ENCODE measurements around the gene F2RL1. TPM values are rescaled to one million over a fixed set of nuclear protein-coding genes. Genes with fewer than 3 reads are reported as not detected.
"Not testable (repeated sequence)": the region's sequence is repeated elsewhere in the genome, so short reads cannot be mapped to it uniquely, and the experiment has no call there.

Gene F2RL1, protein sequence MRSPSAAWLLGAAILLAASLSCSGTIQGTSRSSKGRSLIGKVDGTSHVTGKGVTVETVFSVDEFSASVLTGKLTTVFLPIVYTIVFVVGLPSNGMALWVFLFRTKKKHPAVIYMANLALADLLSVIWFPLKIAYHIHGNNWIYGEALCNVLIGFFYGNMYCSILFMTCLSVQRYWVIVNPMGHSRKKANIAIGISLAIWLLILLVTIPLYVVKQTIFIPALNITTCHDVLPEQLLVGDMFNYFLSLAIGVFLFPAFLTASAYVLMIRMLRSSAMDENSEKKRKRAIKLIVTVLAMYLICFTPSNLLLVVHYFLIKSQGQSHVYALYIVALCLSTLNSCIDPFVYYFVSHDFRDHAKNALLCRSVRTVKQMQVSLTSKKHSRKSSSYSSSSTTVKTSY
- total RNA-seq = 2.8 TPM

DNA sequence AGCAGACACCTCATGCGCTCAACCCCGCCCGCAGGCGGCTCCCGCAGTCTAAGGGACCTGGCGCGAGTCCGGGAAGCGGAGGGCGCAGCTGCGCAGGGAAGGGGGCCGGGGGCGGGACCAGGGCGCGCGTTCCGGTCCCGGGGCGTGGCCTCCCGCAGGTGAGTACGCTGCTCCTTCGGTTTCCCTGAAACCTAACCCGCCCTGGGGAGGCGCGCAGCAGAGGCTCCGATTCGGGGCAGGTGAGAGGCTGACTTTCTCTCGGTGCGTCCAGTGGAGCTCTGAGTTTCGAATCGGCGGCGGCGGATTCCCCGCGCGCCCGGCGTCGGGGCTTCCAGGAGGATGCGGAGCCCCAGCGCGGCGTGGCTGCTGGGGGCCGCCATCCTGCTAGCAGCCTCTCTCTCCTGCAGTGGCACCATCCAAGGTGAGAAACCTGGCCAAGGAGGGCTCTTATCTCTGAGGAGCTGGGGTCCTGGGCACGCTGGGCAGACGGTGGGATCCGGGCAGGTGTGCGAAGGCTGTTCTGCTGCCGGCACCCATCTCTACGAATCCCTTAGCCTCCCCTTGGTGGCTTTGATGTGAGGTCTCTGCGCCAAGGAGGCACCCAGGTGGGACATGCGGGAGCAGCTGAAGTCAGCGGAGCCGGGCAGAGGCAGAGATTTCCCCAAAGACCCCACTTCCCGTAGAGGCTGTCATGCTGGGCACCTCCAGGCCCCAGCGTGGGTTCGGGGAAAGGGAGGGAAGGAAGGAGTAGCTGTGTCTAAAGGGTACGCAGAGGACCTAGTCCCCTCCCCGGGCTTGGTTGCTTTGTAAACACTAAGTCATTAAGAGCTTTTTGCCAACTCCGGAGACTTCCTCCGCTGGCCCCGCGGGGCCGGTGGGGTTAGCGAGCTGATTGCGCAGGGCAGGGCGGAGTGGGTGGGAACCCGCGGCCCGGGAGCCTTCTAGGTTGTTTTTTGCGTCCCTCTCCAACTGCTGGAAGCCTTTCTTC is at the start of gene F2RL1:
F2RL1 (plus strand) TSS at position 187 of the 988 bp plus-strand sequence; CDS start at position 340, 153 bp downstream.
- DNase-seq = no peak

DNA sequence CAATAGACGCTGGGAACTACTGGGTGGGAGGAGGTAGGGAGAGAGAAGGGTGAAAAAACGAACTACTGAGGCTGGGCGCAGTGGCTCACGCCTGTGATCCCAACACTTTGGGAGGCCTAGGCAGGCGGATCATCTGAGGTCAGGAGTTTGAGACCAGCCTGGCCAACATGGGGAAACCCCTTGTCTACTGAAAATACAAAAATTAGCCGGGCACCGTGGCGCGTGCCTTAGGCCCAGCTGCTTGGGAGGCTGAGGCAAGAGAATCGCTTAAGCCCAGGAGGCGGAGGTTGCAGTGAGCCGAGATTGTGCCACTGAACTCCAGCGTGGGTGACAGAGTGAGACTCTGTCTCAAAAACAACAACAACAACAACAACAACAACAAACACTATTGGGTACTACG is 47.8 kb upstream of the F2RL1 start:
- not testable (repeated sequence) for DNase-seq

DNA sequence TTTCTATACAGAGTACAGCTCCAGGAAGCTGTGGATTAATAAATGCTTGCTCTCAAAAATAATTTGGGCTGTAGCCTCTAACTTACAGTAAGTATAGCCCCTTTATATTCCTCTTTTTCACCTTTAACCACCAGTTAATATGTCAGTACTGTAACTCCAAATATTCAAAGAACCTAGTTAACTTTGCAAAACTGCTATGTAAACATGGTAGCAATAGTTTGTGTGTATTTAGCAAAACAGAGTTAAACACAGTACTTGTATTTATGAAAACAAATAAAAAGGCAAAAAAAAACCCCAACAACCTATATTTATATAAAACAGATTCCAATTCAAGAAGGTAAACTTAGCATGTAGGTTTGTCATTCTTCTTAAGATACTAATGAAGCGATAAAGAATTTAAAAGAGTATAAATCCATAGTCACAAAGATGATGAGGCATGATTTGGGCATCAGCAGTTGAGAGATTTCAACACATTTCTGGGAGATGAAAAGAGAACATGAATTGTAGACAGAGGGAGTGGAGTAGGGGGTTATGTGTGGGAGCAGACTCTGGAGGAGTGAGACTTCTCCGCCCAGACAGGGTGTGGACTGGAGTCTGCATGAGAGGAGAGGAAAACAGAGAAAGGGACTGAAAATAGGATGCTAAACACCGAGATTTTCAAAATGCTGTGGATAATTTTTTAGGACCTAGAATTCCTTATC is 47.0 kb upstream of the F2RL1 start:
- no peak for DNase-seq

DNA sequence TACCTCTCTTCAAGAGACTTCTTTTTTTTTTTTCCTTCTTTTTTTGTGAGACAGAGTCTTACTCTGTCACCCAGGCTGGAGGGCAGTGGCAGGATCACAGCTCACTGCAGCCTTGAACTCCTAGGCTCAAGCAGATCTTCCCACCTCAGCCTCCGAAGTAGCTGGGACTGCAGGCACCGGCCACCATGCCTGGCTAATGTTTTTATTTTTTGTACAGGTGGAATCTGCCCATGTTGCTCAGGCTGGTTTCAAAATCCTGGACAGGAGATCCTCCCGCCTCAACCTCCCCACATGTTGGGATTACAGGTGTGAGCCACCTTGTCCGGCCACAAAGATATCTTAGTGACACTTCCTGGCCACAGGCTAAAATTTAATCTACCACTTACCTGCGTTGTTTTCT is 42.9 kb upstream of the F2RL1 start:
- no peak for DNase-seq

DNA sequence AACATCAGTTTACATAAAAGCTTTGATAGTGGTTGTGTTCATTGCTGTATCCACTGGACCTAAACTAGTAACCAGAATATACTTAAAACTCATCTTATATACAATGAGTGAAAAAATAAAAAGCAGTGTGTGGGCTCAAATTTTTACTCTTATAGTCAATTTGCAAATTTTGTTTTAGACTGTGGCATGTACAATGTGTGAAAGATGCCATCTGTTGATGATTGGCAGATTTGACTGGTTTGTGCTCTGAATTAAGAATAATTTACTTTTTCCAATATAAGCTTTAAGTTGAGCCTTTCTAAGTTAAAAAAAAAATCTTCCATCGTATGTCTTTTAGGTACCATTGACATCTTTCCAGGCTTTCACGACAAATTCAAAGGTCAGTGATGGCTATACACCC is 42.4 kb upstream of the F2RL1 start:
- DNase-seq = no peak

DNA sequence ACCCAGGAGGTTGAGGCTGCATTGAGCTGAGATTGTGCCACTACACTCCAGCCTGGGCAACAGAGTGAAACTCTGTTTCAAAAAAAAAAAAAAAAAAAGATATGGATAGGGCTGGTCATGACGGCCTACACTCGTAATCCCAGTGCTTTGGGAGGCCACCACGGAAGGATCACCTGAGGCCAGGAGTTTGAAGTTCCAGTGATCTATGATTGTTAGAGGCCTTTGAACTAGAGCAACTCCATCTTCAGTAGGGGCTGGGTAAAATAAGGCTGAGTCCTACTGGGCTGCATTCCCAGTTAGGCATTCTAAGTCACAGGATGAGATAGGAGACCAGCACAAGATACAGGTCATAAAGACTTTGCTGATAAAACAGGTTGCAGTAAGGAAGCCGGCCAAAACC is 38.2 kb upstream of the F2RL1 start:
- DNase-seq = not testable (repeated sequence)

DNA sequence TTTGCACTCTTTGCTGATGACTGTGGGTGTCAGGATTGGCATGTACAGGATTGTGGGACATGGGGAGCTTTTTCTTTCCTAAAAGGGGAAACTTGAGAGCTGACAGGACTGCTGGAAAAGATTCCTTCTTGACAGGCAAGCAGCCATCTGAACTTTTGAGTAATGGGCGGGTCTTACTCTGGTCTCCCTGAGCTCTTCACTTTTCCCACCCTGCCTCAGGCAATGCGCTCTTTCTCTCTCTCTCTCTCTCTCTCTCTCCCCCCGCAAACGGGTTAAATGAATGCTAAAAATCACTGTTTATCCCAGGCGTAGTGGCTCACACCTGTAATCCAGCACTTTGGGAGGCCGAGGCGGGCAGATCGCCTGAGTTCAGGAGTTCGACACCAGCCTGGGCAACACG is 37.1 kb upstream of the F2RL1 start:
- DNase-seq = no peak

DNA sequence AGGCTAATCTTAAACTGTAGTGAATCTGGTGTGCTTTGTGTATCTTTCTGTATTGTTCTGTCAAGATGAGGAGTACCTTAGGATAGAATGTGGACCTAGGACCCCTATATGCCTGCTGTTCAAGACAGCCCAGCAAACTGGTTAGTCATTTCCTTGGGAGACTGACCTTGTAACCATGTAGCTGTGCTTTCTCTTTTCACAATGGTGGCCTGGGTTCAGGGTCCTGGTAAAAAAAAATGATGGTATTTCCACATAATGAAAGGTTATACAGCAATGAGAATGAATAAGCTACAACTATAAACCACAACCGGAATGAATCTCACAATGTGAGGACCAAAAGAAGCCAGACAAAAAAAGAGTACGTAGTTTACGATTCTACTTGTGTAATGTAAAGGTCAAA is 36.4 kb upstream of the F2RL1 start:
- DNase-seq = no peak

DNA sequence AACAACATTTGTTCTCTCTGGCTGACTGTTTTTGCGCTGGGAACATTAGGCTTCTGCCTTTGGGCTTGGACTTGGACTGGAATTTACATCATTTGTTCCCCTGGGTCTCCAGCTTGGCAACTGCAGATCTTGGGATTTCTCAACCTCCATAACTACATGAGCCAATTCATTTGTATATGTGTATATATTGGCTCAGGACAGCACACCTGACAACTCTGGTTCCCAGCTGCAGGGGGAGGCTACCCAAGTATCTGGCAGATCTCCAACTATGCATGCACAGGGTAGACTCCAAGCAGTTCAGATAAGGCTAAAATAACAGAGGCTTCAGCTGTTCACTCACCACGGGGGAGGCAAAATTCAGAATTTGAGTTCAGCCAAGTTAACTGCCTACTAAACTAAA is 31.6 kb upstream of the F2RL1 start:
- DNase-seq = no peak

DNA sequence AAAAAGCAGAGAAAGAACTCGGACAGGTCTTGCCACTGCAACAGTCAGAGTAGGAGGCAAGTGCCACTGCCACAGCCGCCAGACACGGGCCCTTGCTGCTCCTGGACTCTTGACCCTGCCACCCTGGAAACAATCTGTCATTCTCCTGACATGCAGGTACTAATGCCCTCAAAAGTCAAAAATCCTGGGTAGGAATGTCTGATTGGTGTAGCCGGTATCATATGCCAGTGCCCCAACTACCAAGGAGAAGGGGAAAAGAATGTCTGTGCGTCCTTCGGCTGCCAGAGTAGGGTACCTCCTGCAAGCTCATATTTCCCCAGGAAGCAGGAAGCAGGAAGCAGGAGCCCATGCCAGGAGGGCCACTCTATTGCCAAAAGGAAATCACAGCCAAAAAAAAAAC is 30.5 kb upstream of the F2RL1 start:
- no peak for DNase-seq

DNA sequence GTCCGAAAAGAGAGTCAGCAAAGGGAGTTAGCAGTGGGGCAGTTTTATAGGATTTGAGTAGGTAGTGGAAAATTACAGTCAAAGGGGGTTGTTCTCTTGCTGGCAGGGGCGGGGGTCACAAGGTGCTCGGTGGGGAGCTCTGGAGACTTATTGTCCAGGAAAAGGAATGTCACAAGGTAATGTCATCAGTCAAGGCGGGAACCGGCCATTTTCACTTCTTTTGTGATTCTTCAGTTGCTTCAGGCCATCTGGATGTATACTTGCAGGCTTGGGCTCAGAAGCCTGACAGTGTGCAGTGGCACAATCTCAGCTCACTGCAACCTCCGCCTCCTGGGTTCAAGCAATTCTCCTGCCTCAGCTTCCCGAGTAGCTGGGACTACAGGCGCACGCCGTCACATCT is 29.6 kb upstream of the F2RL1 start:
- not testable (repeated sequence) for DNase-seq

DNA sequence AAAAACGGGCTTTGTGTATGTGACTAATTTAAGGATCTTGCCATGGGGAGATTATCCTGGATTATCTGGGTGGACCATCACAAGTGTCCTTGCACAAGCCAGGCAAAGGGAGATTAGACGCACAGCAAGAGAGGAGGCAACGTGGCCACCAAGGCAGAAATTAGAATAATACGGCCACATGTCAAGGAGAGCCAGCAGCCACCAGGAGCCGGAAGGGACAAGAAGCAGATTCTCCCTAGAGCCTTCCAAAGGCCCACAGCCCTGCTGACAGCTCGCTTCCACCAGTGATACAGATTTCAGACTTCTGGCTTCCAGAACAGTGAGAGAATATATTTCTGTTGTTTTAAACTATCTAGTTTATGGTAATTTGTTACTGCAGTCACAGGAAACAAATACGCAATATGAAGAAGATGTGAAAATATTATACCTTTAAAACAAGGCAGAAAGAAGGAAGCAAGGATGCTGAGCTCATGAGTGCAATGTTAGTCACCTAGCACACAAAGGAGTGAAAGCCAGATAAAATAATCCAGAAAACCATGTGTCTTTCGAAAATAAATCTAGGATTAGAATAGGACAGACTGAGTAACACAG is 28.7 kb upstream of the F2RL1 start:
- no peak for DNase-seq

DNA sequence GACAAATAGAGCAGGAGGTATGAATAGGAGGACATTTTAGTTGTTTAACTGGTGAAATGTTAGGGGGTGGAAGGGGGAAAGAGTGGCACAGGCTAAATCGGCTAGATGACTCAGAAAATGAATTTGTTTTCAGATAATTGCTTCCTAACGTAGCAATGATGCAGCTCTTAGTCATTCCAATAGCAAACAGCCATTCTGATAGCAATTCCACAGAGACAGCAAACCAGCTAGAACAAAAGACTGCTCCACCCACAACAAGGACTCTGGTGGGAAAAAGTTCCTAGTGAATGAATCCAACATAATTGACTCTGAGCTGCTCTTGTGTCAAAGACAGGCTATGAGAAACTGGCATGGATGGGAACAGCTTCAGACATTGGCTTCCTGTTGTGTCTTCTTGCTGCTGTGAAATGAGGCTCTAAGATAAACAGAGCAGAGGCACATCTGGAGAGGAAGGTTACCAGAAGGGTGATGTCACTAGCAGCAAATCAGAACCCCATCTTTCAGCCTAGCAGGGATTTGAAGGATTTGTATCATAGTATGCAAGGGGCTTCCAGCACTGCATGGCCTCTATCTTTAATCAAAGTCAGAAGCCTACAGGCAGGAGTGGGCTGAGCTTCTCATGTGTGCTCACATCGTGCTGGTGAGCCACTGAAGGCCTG is 28.1 kb upstream of the F2RL1 start:
- DNase-seq = no peak

DNA sequence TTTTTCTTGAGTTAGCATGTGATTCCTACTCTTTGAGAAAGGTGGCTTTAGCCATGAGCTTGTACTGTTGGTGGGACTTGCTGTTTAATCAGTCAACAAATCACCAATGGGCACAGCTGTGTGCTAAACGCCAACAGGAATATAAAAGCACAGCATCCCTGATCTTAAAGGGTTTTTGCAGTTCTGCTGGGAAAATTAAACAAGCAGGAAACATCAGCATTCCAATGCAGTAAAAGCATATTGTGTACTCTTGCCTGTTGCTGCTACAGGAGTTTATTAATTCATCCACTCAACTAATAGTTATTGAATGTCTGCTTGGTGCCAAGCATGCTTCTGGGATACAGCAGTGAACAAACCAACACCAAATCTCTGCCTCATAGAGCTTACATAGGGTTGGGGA is 27.4 kb upstream of the F2RL1 start:
- no peak for DNase-seq

DNA sequence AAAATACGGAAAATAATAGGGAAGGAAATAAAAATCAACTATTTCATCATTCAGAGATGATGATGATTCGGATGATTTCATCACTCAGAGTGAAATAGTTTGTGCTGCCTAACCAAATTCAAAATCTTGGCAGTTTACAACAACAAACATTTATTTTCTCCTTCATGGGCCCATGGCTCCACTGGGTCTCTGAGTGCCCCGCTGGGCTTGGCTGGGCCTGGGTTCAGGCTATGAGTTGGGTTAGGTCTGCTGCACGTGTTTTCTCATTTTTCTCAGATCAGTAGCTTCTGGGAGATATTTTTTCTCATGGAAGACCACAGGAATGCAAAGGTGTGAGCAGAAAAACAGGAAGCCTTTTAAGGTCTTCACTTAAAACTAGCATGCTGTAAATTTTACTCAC is 24.0 kb upstream of the F2RL1 start:
- no peak for DNase-seq

DNA sequence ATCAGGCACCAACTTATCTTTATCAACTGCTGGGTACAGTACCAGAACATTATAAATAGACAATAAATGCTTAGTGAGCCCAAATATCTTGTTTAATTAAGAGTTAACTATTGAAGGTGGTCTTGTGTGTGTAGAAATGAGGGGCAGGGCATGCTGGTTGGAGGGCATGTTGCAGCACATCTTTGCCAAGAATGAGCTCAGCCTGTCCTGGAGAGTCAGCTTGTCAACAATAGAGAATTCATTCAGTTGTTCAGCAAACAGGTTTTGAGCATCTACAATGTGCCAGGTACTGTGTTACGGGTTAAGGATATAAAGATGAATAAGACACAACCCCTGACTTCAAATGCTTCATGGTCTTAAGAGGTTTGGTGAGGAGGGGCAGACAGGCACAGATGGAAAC is 19.2 kb upstream of the F2RL1 start:
- no peak for DNase-seq

DNA sequence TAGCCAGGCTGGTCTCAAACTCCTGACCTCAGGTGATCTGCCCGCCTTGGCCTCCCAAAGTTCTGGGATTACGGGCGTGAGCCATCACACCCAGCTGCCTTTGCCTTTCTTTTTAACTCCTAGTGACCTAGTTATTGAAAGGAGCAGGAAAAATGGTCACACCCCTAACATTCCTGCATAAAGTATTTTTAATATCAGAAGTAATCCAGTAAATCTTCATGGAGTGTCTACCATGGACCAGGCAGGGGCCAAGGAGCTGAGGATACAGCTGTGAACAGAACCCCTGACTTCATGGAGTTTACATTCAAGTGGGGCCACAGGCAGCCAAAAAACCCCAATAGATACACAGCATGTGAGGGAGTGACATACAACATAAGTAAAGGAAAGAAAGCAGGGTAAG is 18.3 kb upstream of the F2RL1 start:
- DNase-seq = no peak

DNA sequence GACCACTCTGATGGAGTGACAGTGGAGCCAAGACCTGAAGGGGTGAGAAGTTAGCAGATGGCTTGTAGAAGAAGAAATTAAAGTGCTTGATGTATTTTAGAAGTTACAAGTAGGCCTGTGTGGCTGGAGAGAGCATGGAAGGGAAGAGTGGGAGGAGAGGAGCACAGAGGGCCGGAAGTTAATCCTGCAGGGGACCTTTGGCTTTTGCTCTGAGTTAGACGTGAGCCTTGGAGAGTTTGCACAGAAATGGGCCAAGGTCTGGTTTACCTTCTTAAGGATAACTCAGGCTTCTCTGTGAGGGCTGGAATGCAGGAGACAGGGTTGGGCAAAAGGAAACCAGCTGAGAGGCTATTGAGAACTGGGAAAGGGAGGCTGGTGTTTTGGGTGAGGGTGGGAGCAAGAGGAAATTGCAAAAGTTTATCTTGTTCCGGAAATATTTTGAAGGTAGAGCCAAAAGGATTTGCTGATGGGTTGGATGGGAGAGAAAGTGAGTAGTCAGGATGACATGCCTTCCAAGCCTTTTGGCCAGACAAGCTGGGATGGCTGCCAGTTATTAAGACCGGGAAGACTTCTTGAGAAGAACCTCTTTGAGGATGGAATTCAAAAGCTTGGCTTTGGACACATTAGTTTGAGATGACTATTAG is 17.5 kb upstream of the F2RL1 start:
- no peak for DNase-seq

DNA sequence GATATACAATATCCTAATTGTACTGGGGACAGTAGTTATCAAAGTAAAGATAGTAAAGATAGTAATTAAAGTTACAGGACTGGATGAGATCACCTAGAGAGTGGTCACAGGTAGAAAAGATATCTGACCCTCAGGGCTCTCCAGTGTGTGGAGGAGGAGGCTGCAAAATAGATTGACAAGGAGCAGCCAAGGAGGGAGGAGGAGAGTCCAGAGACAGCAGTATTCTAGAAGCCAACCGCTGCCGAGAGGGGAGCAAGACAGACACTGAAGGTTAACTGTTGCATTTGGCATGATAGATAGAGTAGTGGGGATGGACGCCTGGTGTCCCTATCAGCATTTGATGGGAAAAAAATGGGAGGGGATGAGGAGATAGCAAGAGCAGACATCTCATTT is 17.0 kb upstream of the F2RL1 start:
- DNase-seq = no peak

DNA sequence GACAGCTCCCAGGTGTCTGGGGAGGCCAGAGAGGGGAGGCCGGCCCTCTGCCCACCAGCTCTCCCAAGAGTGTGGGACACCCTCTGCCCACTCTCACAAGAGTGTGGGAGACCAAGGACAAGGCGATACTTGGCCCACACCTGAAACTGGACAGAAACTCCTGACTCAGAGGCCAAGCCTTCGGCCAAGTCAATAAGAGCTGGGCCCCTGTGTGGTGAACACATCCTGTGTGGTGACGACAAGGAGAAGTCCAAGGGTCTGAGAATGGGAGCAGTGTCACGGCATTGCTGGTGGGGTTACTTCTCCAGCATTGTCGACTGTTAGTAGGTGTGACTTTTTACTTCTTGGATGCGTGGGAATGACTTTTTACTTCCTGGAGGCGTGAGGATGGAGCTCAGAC is 14.6 kb upstream of the F2RL1 start:
- DNase-seq = no peak

DNA sequence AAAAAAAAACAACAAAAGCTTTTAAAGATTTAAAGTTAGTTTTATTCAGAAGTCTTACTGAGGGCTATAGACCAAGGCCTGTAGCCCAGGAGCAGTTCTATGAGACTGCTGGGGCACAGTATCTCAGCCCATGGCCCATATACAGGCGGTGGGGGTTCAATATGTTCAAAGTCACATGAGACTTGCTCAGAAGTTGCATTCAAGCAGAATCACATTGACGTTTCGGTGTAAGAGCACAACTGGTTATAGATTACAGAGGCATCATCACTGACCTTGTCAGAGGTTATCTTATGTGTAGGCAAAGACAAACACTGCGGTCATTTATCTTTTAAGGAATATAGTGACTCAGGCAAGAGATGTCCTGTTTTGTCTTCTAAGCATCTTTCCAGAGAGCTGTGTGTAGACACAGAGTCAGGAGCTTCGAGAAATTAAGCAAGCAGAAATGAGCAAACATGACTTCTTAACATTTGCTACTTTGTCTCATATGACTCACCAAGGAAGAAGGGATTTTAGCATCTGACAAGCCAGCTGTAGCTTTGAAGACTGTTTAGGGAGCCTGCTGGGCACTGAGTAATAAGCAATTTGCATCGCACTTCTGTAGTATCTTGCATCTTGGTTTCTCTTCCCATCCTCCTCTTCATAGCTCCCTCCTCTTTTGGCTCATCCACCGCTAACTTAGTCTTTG is 12.9 kb upstream of the F2RL1 start:
- no peak for DNase-seq

Data from occipital lobe (tissue), 2 donors.